HT-29 (cell line): ENCODE results near the gene CACNA1S. TPM values are rescaled to one million over a fixed set of nuclear protein-coding genes. Genes with fewer than 3 reads are reported as not detected.

Experiments used
- DNase-seq: peaks from one replicate; pipeline ENCODE4 v3.0.0-alpha.2; 2015; ENCODE audit warnings: low spot score
- total RNA-seq: library from RNA; depleted of rRNA; stranded (reverse); fragments of >200 nt; shearing (Covaris generic); gene quantifications from 2 replicates; pipeline ENCODE4 v1.2.3, GENCODE V29; 2014

Gene CACNA1S
- total RNA-seq, 1 experiment from 2014 or later, result not detected

- DNase-seq, result no peak
Observed at GRCh38 chr1:201116091-201116490, 3.9 kb upstream of the CACNA1S start.

GRCh38 chr1:201115390-201115937, 3.2 kb upstream of the CACNA1S start:
- no peak for DNase-seq

- peak; percentile 95 for DNase-seq
Observed at GRCh38 chr1:201114245-201115131, 2.3 kb upstream of the CACNA1S start.

GRCh38 chr1:201113451-201114244, 1.4 kb upstream of the CACNA1S start:
- DNase-seq, result no peak

- no peak for DNase-seq
Observed at GRCh38 chr1:201112926-201113325, 700 bp upstream of the CACNA1S start.

- no peak for DNase-seq
Observed at GRCh38 chr1:201111672-201112071, 554 bp downstream of the CACNA1S start.

GRCh38 chr1:201111156-201111555, 1.1 kb downstream of the CACNA1S start:
- DNase-seq, result no peak

- DNase-seq, result no peak
Observed at GRCh38 chr1:201110616-201111015, 1.6 kb downstream of the CACNA1S start.

GRCh38 chr1:201110138-201110537, 2.1 kb downstream of the CACNA1S start:
- DNase-seq, result no peak

GRCh38 chr1:201109651-201110050, 2.6 kb downstream of the CACNA1S start:
- DNase-seq, result no peak

- no peak for DNase-seq
Observed at GRCh38 chr1:201108614-201109013, 3.6 kb downstream of the CACNA1S start.

- no peak for DNase-seq
Observed at GRCh38 chr1:201105688-201106087, 6.5 kb downstream of the CACNA1S start.

- DNase-seq, result no peak
Observed at GRCh38 chr1:201104141-201104540, 8.1 kb downstream of the CACNA1S start.

- DNase-seq, result no peak
Observed at GRCh38 chr1:201103666-201104065, 8.6 kb downstream of the CACNA1S start.

GRCh38 chr1:201100169-201100930, 11.9 kb downstream of the CACNA1S start:
- DNase-seq, result no peak

- no peak for DNase-seq
Observed at GRCh38 chr1:201098992-201099677, 13.1 kb downstream of the CACNA1S start.

GRCh38 chr1:201096977-201097856, 15.0 kb downstream of the CACNA1S start:
- DNase-seq, result no peak

- no peak for DNase-seq
Observed at GRCh38 chr1:201096041-201096461, 16.2 kb downstream of the CACNA1S start.

GRCh38 chr1:201095581-201095980, 16.6 kb downstream of the CACNA1S start:
- DNase-seq, result no peak

GRCh38 chr1:201094832-201095231, 17.4 kb downstream of the CACNA1S start:
- no peak for DNase-seq
